ENCODE results near the gene TM4SF4. TPM values are rescaled to one million over a fixed set of nuclear protein-coding genes. Genes with fewer than 3 reads are reported as not detected.

Gene TM4SF4, protein sequence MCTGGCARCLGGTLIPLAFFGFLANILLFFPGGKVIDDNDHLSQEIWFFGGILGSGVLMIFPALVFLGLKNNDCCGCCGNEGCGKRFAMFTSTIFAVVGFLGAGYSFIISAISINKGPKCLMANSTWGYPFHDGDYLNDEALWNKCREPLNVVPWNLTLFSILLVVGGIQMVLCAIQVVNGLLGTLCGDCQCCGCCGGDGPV
- polyA plus RNA-seq (2013, experiment 1 of 2), result not detected
- not detected for polyA plus RNA-seq (2013, experiment 2 of 2)

GRCh38 chr3:149474250-149474817 lies at the start of gene TM4SF4:
TM4SF4 (plus strand) TSS chr3:149474697; CDS start chr3:149474878, 181 bp downstream.
- no peaks in the 10 kb centered on the region for H3K27me3 ChIP-seq (ENCODE audit: insufficient read depth, low read length)
- no peaks in the 10 kb centered on the region for H3K36me3 ChIP-seq (ENCODE audit: insufficient read depth, low read length)
- no peak within 1 kb of the TSS for H3K4me3 ChIP-seq (ENCODE audit: low read length)
- H3K27ac ChIP-seq (ENCODE audit: low read depth, low read length), result no peak within 1 kb of the TSS
- no peaks in the 10 kb centered on the region for H3K9me3 ChIP-seq (ENCODE audit: insufficient read depth, low read depth, low read length)
- WGBS, result 89% methylated on average over 5 of the region's 5 CpGs
- H3K4me1 ChIP-seq (ENCODE audit: insufficient read depth, low read length), result peaks cover 10% of the 10 kb centered on the region; the same call in 1 of the 2 replicates
- no peak within 1 kb of the TSS for H3K9ac ChIP-seq (ENCODE audit: low read depth, low read length)

- Histone ChIP-seq H3K4me3 (ENCODE audit: low read length) (no peak overlapping the region), H3K36me3 (ENCODE audit: insufficient read depth, low read length) (no peaks in the 10 kb centered on the region), H3K9me3 (ENCODE audit: insufficient read depth, low read depth, low read length) (no peaks in the 10 kb centered on the region), H3K9ac (ENCODE audit: low read depth, low read length) (no peak overlapping the region), H3K4me1 (ENCODE audit: insufficient read depth, low read length) (no peaks in the 10 kb centered on the region; the same call in 1 of the 2 replicates), H3K27me3 (ENCODE audit: insufficient read depth, low read length) (no peaks in the 10 kb centered on the region), H3K27ac (ENCODE audit: low read depth, low read length) (no peak overlapping the region)
- WGBS, result 62% methylated on average over 2 of the region's 2 CpGs
These were observed 49.6 kb upstream of the TM4SF4 start for GRCh38 chr3:149424918-149425317.

- no peak overlapping the region for H3K4me3 ChIP-seq (ENCODE audit: low read length)
- WGBS, result 92% methylated on average over 2 of the region's 2 CpGs
- H3K4me1 ChIP-seq (ENCODE audit: insufficient read depth, low read length), result no peaks in the 10 kb centered on the region; the same call in 1 of the 2 replicates
- H3K27me3 ChIP-seq (ENCODE audit: insufficient read depth, low read length), result no peaks in the 10 kb centered on the region
- no peak overlapping the region for H3K27ac ChIP-seq (ENCODE audit: low read depth, low read length)
- no peak overlapping the region for H3K9ac ChIP-seq (ENCODE audit: low read depth, low read length)
- H3K9me3 ChIP-seq (ENCODE audit: insufficient read depth, low read depth, low read length), result no peaks in the 10 kb centered on the region
- H3K36me3 ChIP-seq (ENCODE audit: insufficient read depth, low read length), result no peaks in the 10 kb centered on the region
These were observed 48.2 kb upstream of the TM4SF4 start for GRCh38 chr3:149426325-149426724.

DNA sequence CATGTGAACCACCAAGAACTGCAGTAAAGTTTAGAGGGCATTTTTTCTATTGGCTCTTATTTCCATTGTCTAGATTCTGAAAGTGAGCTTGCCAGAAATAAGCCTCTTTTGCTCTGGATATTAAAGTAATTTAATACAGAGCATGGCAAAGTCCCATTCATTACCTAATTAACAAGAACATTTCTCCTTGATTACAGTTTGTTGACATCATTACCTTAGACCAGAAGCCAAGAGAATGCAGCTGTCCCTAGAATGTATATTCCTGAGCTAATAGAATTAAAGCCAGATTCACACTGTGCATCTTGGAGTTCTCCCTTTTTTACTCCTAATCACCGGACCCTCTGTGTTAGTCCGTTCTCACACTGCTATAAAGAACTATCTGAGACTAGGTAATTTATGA lies 46.4 kb upstream of the TM4SF4 start:
- no peak overlapping the region for H3K9ac ChIP-seq (ENCODE audit: low read depth, low read length)
- H3K27me3 ChIP-seq (ENCODE audit: insufficient read depth, low read length), result no peaks in the 10 kb centered on the region
- H3K9me3 ChIP-seq (ENCODE audit: insufficient read depth, low read depth, low read length), result no peaks in the 10 kb centered on the region
- 100% methylated on average over 2 of the region's 2 CpGs for WGBS
- H3K4me3 ChIP-seq (ENCODE audit: low read length), result no peak overlapping the region
- H3K4me1 ChIP-seq (ENCODE audit: insufficient read depth, low read length), result no peaks in the 10 kb centered on the region; the same call in 1 of the 2 replicates
- no peak overlapping the region for H3K27ac ChIP-seq (ENCODE audit: low read depth, low read length)
- H3K36me3 ChIP-seq (ENCODE audit: insufficient read depth, low read length), result no peaks in the 10 kb centered on the region

- H3K27ac ChIP-seq (ENCODE audit: low read depth, low read length), result no peak overlapping the region
- WGBS, result 63% methylated on average over 1 of the region's 1 CpG
- no peak overlapping the region for H3K9ac ChIP-seq (ENCODE audit: low read depth, low read length)
- H3K9me3 ChIP-seq (ENCODE audit: insufficient read depth, low read depth, low read length), result no peaks in the 10 kb centered on the region
- no peaks in the 10 kb centered on the region for H3K27me3 ChIP-seq (ENCODE audit: insufficient read depth, low read length)
- H3K4me1 ChIP-seq (ENCODE audit: insufficient read depth, low read length), result no peaks in the 10 kb centered on the region; the same call in 1 of the 2 replicates
- H3K36me3 ChIP-seq (ENCODE audit: insufficient read depth, low read length), result no peaks in the 10 kb centered on the region
- no peak overlapping the region for H3K4me3 ChIP-seq (ENCODE audit: low read length)
These were observed 44.3 kb upstream of the TM4SF4 start for GRCh38 chr3:149430216-149430615.

GRCh38 chr3:149432149-149432548 lies 42.3 kb upstream of the TM4SF4 start:
- Histone ChIP-seq H3K4me1 (ENCODE audit: insufficient read depth, low read length) (no peaks in the 10 kb centered on the region), H3K9me3 (ENCODE audit: insufficient read depth, low read depth, low read length) (no peaks in the 10 kb centered on the region), H3K27me3 (ENCODE audit: insufficient read depth, low read length) (no peaks in the 10 kb centered on the region), H3K36me3 (ENCODE audit: insufficient read depth, low read length) (no peaks in the 10 kb centered on the region), H3K9ac (ENCODE audit: low read depth, low read length) (no peak overlapping the region), H3K27ac (ENCODE audit: low read depth, low read length) (no peak overlapping the region), H3K4me3 (ENCODE audit: low read length) (no peak overlapping the region)
- 95% methylated on average over 1 of the region's 2 CpGs for WGBS

- no peaks in the 10 kb centered on the region for H3K36me3 ChIP-seq (ENCODE audit: insufficient read depth, low read length)
- no peak overlapping the region for H3K4me3 ChIP-seq (ENCODE audit: low read length)
- H3K4me1 ChIP-seq (ENCODE audit: insufficient read depth, low read length), result no peaks in the 10 kb centered on the region
- no peak overlapping the region for H3K9ac ChIP-seq (ENCODE audit: low read depth, low read length)
- no peaks in the 10 kb centered on the region for H3K9me3 ChIP-seq (ENCODE audit: insufficient read depth, low read depth, low read length)
- WGBS, result 89% methylated on average over 6 of the region's 6 CpGs
- no peaks in the 10 kb centered on the region for H3K27me3 ChIP-seq (ENCODE audit: insufficient read depth, low read length)
- no peak overlapping the region for H3K27ac ChIP-seq (ENCODE audit: low read depth, low read length)
These were observed 38.3 kb upstream of the TM4SF4 start for GRCh38 chr3:149435996-149436885.

DNA sequence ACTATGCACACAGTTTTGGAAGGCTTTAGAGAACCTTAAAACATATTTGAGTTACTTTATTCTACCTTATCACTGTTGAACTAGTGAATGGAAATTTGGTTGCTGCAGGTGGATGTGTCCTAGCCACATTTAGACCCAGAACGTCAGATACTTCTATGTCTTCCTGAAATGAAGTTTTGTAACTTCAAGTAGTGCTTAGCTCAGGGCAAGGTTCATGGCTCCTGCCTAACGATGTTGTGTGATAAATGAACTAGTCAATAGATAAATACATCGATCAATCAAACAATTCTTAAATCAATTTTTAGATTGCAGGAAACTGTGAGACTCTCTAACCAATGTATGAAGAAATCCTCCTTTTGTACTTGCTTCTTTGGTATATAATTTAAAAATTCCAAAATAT lies 37.2 kb upstream of the TM4SF4 start:
- Histone ChIP-seq H3K9me3 (ENCODE audit: insufficient read depth, low read depth, low read length) (no peaks in the 10 kb centered on the region), H3K27ac (ENCODE audit: low read depth, low read length) (no peak overlapping the region), H3K36me3 (ENCODE audit: insufficient read depth, low read length) (no peaks in the 10 kb centered on the region), H3K4me3 (ENCODE audit: low read length) (no peak overlapping the region), H3K9ac (ENCODE audit: low read depth, low read length) (no peak overlapping the region), H3K27me3 (ENCODE audit: insufficient read depth, low read length) (no peaks in the 10 kb centered on the region), H3K4me1 (ENCODE audit: insufficient read depth, low read length) (no peaks in the 10 kb centered on the region)
- 94% methylated on average over 1 of the region's 3 CpGs for WGBS

GRCh38 chr3:149437710-149438109 lies 36.8 kb upstream of the TM4SF4 start:
- Histone ChIP-seq H3K9me3 (ENCODE audit: insufficient read depth, low read depth, low read length) (no peaks in the 10 kb centered on the region), H3K27ac (ENCODE audit: low read depth, low read length) (no peak overlapping the region), H3K36me3 (ENCODE audit: insufficient read depth, low read length) (no peaks in the 10 kb centered on the region), H3K4me1 (ENCODE audit: insufficient read depth, low read length) (no peaks in the 10 kb centered on the region), H3K9ac (ENCODE audit: low read depth, low read length) (no peak overlapping the region), H3K4me3 (ENCODE audit: low read length) (no peak overlapping the region), H3K27me3 (ENCODE audit: insufficient read depth, low read length) (no peaks in the 10 kb centered on the region)

- no peak overlapping the region for H3K9ac ChIP-seq (ENCODE audit: low read depth, low read length)
- H3K27ac ChIP-seq (ENCODE audit: low read depth, low read length), result no peak overlapping the region
- H3K36me3 ChIP-seq (ENCODE audit: insufficient read depth, low read length), result no peaks in the 10 kb centered on the region
- H3K4me3 ChIP-seq (ENCODE audit: low read length), result no peak overlapping the region
- H3K27me3 ChIP-seq (ENCODE audit: insufficient read depth, low read length), result no peaks in the 10 kb centered on the region
- H3K4me1 ChIP-seq (ENCODE audit: insufficient read depth, low read length), result no peaks in the 10 kb centered on the region
- no peaks in the 10 kb centered on the region for H3K9me3 ChIP-seq (ENCODE audit: insufficient read depth, low read depth, low read length)
These were observed 35.5 kb upstream of the TM4SF4 start for GRCh38 chr3:149438981-149439380.

GRCh38 chr3:149441642-149442041 lies 32.9 kb upstream of the TM4SF4 start:
- Histone ChIP-seq H3K9ac (ENCODE audit: low read depth, low read length) (no peak overlapping the region), H3K9me3 (ENCODE audit: insufficient read depth, low read depth, low read length) (0 out of 2 replicates have a peak, but pooled peaks cover 5% of the 10 kb centered on the region), H3K36me3 (ENCODE audit: insufficient read depth, low read length) (no peaks in the 10 kb centered on the region), H3K4me3 (ENCODE audit: low read length) (no peak overlapping the region), H3K27ac (ENCODE audit: low read depth, low read length) (no peak overlapping the region), H3K4me1 (ENCODE audit: insufficient read depth, low read length) (no peaks in the 10 kb centered on the region), H3K27me3 (ENCODE audit: insufficient read depth, low read length) (no peaks in the 10 kb centered on the region)
- 92% methylated on average over 1 of the region's 1 CpG for WGBS

Data from HUES64 (cell line).